Ishikawa (cell line): Measurements from ENCODE around the gene CACUL1.

Experiments used
- CEBPB ChIP-seq: IDR thresholded peaks from 2 replicates; pipeline ENCODE4 v1.6.1; 2012
- CREB1 ChIP-seq: IDR thresholded peaks from 2 replicates; pipeline ENCODE4 v1.6.1; 2012; ENCODE audit warnings: low read depth
- EGR1 ChIP-seq: IDR thresholded peaks from 2 replicates; pipeline ENCODE4 v1.6.1; 2012
- EP300 ChIP-seq: IDR thresholded peaks from 2 replicates; pipeline ENCODE4 v1.6.1; 2012; ENCODE audit warnings: borderline replicate concordance
- FOXM1 ChIP-seq: IDR thresholded peaks from 2 replicates; pipeline ENCODE4 v1.6.1; 2012; ENCODE audit warnings: low read depth, borderline replicate concordance
- NFIC ChIP-seq: IDR thresholded peaks from 2 replicates; pipeline ENCODE4 v1.6.1; 2012
- RAD21 ChIP-seq: IDR thresholded peaks from 2 replicates; pipeline ENCODE4 v1.6.1; 2012; ENCODE audit warnings: low read depth
- TAF1 ChIP-seq: IDR thresholded peaks from 2 replicates; pipeline ENCODE4 v1.6.1; 2012; ENCODE audit warnings: low read depth, mild to moderate bottlenecking
- TCF12 ChIP-seq: IDR thresholded peaks from 2 replicates; pipeline ENCODE4 v1.6.1; 2012; ENCODE audit warnings: low read depth
- TEAD4 ChIP-seq: IDR thresholded peaks from 2 replicates; pipeline ENCODE4 v1.6.1; 2012
- YY1 ChIP-seq: IDR thresholded peaks from 2 replicates; pipeline ENCODE4 v1.6.1; 2012; ENCODE audit warnings: low read depth
- ZBTB7A ChIP-seq: IDR thresholded peaks from 2 replicates; pipeline ENCODE4 v1.6.1; 2012; ENCODE audit warnings: low read depth
- TF ChIP-seq, protein P1 (sequence below): IDR thresholded peaks from 2 replicates; pipeline ENCODE4 v1.6.1; 2012
- TF ChIP-seq, protein P2 (sequence below): IDR thresholded peaks from 2 replicates; pipeline ENCODE4 v1.6.1; 2012; ENCODE audit warnings: low read depth, mild to moderate bottlenecking
- TF ChIP-seq, protein P3 (sequence below): IDR thresholded peaks from 2 replicates; pipeline ENCODE4 v1.6.1; 2012

CACUL1 gene

DNA sequence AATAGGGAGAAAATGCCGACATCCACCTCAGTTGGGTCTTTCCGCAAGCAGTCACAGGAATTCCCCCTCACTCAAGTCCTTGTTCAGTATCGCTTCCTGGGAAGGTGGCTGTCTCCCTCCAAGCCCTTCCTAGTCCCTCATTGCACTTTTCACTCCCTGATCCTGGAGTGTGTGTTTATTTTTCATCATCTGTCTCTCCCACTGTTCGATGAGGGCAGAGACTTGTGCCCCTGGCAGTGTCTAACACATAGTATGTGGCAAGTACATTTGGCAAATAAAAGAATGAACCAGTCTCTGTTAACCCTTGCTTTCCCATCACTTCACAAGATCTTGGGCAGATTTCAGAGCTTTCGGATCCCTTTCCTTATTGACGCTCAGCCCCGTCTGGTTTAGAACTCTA, 24.0 kb upstream of the CACUL1 start:
- no peak for TF ChIP-seq EP300
- no peak for TF ChIP-seq EGR1
- TF ChIP-seq TAF1: no peak
- TF ChIP-seq, protein P1, sequence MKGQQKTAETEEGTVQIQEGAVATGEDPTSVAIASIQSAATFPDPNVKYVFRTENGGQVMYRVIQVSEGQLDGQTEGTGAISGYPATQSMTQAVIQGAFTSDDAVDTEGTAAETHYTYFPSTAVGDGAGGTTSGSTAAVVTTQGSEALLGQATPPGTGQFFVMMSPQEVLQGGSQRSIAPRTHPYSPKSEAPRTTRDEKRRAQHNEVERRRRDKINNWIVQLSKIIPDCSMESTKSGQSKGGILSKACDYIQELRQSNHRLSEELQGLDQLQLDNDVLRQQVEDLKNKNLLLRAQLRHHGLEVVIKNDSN: no peak
- TF ChIP-seq ZBTB7A: no peak
- TF ChIP-seq CREB1: no peak
- TF ChIP-seq, protein P2, sequence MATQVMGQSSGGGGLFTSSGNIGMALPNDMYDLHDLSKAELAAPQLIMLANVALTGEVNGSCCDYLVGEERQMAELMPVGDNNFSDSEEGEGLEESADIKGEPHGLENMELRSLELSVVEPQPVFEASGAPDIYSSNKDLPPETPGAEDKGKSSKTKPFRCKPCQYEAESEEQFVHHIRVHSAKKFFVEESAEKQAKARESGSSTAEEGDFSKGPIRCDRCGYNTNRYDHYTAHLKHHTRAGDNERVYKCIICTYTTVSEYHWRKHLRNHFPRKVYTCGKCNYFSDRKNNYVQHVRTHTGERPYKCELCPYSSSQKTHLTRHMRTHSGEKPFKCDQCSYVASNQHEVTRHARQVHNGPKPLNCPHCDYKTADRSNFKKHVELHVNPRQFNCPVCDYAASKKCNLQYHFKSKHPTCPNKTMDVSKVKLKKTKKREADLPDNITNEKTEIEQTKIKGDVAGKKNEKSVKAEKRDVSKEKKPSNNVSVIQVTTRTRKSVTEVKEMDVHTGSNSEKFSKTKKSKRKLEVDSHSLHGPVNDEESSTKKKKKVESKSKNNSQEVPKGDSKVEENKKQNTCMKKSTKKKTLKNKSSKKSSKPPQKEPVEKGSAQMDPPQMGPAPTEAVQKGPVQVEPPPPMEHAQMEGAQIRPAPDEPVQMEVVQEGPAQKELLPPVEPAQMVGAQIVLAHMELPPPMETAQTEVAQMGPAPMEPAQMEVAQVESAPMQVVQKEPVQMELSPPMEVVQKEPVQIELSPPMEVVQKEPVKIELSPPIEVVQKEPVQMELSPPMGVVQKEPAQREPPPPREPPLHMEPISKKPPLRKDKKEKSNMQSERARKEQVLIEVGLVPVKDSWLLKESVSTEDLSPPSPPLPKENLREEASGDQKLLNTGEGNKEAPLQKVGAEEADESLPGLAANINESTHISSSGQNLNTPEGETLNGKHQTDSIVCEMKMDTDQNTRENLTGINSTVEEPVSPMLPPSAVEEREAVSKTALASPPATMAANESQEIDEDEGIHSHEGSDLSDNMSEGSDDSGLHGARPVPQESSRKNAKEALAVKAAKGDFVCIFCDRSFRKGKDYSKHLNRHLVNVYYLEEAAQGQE: no peak
- TF ChIP-seq NFIC: no peak
- TF ChIP-seq CEBPB: no peak
- no peak for TF ChIP-seq FOXM1
- TF ChIP-seq TEAD4: no peak
- TF ChIP-seq RAD21: no peak

DNA sequence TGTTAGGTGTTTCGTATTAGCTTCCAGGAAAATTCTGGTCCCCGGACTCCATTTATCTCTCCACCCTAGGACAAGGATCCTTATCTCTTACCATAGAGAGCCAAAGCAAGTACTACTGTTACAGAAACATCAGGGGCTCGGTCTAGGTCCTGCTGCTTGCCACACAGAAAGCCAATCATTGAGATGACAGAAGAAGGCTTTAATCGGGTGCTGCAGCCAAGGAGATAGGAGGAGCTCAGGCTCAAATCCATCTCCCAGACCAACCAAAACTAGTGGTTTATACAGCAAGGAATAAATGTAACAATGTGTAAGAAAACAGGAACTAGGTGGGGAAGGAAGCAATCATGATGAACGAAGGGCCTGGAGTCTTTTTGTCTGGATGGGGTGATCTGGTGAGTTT, 22.2 kb upstream of the CACUL1 start:
- no peak for TF ChIP-seq FOXM1
- TF ChIP-seq, protein P3, sequence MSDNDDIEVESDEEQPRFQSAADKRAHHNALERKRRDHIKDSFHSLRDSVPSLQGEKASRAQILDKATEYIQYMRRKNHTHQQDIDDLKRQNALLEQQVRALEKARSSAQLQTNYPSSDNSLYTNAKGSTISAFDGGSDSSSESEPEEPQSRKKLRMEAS: no peak
- no peak for TF ChIP-seq EP300

DNA sequence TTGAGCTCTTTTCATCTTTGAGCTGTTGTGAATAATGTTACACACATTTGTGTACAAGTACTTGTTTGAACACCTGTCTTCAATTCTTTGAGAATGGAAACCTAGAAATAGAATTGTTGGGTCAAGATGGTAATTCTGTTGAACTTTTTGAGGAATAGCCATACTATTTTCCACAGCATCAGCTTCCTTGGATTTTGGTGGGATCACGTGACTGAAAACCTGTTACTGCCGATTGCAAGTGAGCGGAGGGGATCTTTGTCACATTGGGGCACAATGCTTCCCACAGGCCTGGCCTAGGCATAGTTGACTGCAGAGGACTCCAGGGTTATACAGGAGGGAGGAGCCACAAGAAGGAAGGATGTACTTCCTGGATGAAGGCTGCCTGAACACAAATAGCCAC, 21.3 kb upstream of the CACUL1 start:
- no peak for TF ChIP-seq YY1
- no peak for TF ChIP-seq TAF1
- TF ChIP-seq NFIC: no peak
- no peak for TF ChIP-seq TEAD4

DNA sequence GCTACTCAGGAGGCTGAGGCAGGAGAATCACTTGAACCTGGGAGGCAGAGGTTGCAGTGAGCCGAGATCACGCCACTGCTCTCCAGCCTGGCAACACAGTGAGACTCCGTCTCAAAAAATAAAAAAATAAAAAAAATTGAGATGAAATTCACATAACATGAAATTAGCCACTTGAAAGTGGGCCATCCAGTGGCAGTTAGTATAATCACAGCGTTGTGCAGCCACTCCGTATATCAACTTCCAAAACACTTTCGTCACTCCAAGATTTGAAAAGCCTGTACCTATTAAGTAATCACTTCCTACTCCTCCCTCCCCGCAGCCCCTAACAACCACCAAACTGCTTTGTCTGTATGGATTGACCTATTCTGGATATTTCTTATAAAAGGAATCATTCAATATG, 20.7 kb upstream of the CACUL1 start:
- TF ChIP-seq CEBPB (no peak), RAD21 (peak; percentile 28)

DNA sequence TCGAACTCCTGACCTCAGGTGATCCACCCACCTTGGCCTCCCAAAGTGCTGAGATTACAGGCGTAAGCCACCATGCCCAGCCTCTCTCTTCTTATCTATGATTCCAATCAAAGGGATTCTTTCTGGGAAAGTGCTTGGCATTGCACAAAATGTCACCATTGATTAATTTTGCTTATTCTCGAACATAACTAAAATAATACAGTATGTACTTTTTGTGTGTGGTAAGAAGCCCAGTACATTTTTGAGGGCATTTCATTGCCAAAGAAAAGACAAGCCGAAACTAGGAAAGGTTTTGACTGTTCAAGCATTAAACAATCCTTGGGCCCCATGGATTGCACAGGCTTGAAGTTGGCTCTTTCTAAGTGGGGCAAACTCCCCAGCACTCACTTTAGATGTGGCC, 18.3 kb upstream of the CACUL1 start:
- TF ChIP-seq TAF1 (no peak), TCF12 (no peak), TEAD4 (no peak), YY1 (no peak), RAD21 (no peak), NFIC (no peak), EP300 (no peak), ZBTB7A (no peak), FOXM1 (no peak), CEBPB (no peak), EGR1 (no peak), CREB1 (no peak)
- TF ChIP-seq, protein P3: no peak
- TF ChIP-seq, protein P2: no peak
- TF ChIP-seq, protein P1: no peak

DNA sequence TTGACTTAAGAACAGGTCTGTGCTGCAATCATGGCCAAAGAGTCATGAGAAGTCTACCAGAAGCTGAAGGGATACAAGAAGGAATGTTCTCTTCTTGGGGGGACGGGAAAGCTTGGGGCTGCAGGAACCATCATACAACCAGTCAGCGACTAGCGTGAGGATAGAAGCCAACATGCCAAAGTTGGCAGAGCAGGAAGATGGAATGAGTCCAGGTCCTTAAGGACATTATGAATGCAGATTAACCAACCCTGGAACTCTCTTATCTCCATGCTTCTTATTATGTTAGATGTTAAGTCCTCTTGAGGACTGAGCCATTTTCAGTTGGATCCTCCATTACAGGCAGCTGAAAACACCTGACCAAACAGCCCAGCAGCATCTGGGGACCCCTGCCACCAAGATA, 17.2 kb upstream of the CACUL1 start:
- TF ChIP-seq CREB1: no peak
- TF ChIP-seq, protein P1: no peak
- TF ChIP-seq ZBTB7A: no peak
- no peak for TF ChIP-seq TAF1
- no peak for TF ChIP-seq EP300
- no peak for TF ChIP-seq TCF12
- no peak for TF ChIP-seq YY1
- TF ChIP-seq, protein P2: no peak
- TF ChIP-seq, protein P3: no peak
- TF ChIP-seq FOXM1: no peak
- no peak for TF ChIP-seq CEBPB
- no peak for TF ChIP-seq RAD21
- no peak for TF ChIP-seq NFIC
- TF ChIP-seq EGR1: no peak
